ENCODE results near the gene GPANK1. TPM values are rescaled to one million over a fixed set of nuclear protein-coding genes. Genes with fewer than 3 reads are reported as not detected.

The GPANK1 gene
- total RNA-seq, 6 experiments from 2014 or later = 6.4 to 10.0 (median 8.0) TPM

GRCh38 chr6:31683591-31683990 lies 18.8 kb upstream of the GPANK1 start:
- H3K4me3 ChIP-seq = no peak overlapping the region
- intact Hi-C loops (cut with DNase I) = loop anchor here (10.0 kb wide), 1 partner anchor 81 kb away; the partner anchor contains the start of gene SAPCD1 (in 2 of the 2)
- peaks cover 0 to 22% (median 7%) of the 10 kb centered on the region in 4 donors for H3K36me3 ChIP-seq
- TF ChIP-seq CTCF (IDR thresholded peaks at IDR 0.05) (no peak), POLR2A (IDR thresholded peaks at IDR 0.05) (no peak)
- peaks cover 0 to 16% (median 0%) of the 10 kb centered on the region in 4 donors for H3K4me1 ChIP-seq
- DNase-seq = no peak
- no peaks in the 10 kb centered on the region for H3K27me3 ChIP-seq
- H3K27ac ChIP-seq = peak overlapping the region in 1 of 3 donors; percentile 60
- H3K9me3 ChIP-seq = no peaks in the 10 kb centered on the region
- ATAC-seq = no peak
- 82% methylated on average over 6 of the region's 13 CpGs for WGBS (ENCODE audit: insufficient coverage, low coverage, low lambda C conversion rate, missing lambda C conversion rate)

GRCh38 chr6:31681135-31681671 lies 16.4 kb upstream of the GPANK1 start:
- Histone ChIP-seq H3K4me1 (peaks cover 0 to 16% (median 0%) of the 10 kb centered on the region in 4 donors), H3K4me3 (peak overlapping the region; percentile 41 to 56 (median 53)), H3K27ac (peak overlapping the region; percentile 26 to 64 (median 44)), H3K27me3 (no peaks in the 10 kb centered on the region), H3K36me3 (no peaks in the 10 kb centered on the region), H3K9me3 (no peaks in the 10 kb centered on the region)
- 7% methylated on average over 12 of the region's 40 CpGs for WGBS (ENCODE audit: insufficient coverage, low coverage, low lambda C conversion rate, missing lambda C conversion rate)
- DNase-seq = peak in 2 of 3 donors; percentile 57 to 66
- no peak for TF ChIP-seq POLR2A (IDR thresholded peaks at IDR 0.05)
- TF ChIP-seq CTCF (IDR thresholded peaks at IDR 0.05) = peak in 1 of 4 donors; percentile 14
- intact Hi-C loops (cut with DNase I) = loop anchor here (10.0 kb wide), 1 partner anchor 84 kb away; the partner anchor contains the start of gene SAPCD1 (in 2 of the 2)
- ATAC-seq = peak; percentile 51 to 61 (median 56)

DNA sequence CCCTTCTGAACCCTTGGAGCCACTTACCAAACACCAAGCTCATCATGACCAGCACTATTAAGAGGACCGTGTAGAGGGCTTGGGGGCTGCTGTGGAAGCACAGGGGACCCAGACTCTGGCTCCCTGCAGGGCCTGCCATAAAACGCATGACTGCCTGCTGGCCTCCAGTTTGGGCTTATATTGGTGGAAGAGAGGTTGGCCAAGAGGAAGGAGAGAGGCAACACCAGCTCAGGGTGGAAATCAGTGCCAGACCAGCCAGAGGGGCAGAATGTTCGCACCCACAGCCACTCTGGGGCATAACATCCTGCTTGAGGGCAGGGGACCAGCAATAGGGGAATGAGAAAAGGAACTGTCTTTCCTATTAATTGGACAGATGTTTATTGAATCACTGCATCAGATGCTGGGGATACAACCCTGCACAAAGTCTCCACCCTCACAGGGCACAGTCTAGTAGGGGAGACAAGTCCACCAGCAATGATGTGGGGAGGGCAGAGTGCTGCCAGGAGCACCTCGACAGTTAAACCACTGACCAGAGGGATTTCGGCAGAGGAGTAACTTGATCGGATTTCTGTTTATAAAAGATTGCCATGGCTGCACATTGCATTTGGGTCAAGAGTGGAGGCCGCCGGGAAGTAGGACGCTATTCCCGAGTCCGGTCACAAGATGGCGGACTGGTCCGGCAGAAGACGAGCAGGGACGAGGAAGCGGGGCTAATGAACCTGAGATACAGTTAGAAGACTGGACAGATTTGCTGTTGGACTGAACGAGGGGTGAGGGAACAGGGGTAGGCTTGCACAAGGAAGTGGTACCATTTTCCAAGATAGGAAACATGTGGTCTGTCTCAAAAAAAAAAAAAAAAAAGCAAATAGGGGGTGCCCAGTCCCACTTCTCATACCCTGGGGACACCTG lies 15.7 kb upstream of the GPANK1 start, which contains the start of gene LY6G5C:
Gene LY6G5C, minus strand, starts transcription at position 842 of the 909 bp plus-strand sequence. Its CDS starts 694 bp downstream, at position 148.
- 14% methylated on average over 17 of the region's 17 CpGs for WGBS (ENCODE audit: insufficient coverage, low coverage, low lambda C conversion rate, missing lambda C conversion rate)
- Histone ChIP-seq H3K27me3 (no peaks in the 10 kb centered on the region), H3K27ac (peak within 1 kb of the TSS; percentile 26 to 64 (median 44)), H3K4me1 (peaks cover 0 to 16% (median 0%) of the 10 kb centered on the region in 4 donors), H3K36me3 (no peaks in the 10 kb centered on the region), H3K9me3 (no peaks in the 10 kb centered on the region), H3K4me3 (peak within 1 kb of the TSS; percentile 41 to 56 (median 53))
- intact Hi-C loops (cut with DNase I) = loop anchor here (10.0 kb wide), 1 partner anchor 84 kb away; the partner anchor contains the start of gene SAPCD1 (in 2 of the 2)
- ATAC-seq = peak; percentile 84 to 91 (median 86)
- peak; percentile 80 to 84 (median 82) for DNase-seq
- peak; percentile 67 to 75 (median 72) for TF ChIP-seq CTCF (IDR thresholded peaks at IDR 0.05)
- no peak for TF ChIP-seq POLR2A (IDR thresholded peaks at IDR 0.05)

- intact Hi-C loops (cut with DNase I) = loop anchor here in 1 of 2 donors (10.0 kb wide), 1 partner anchor 197 kb away; the partner anchor contains the start of gene SLC44A4
- Histone ChIP-seq H3K36me3 (peaks cover 0 to 1% (median 0%) of the 10 kb centered on the region in 4 donors), H3K27ac (no peak overlapping the region), H3K9me3 (no peaks in the 10 kb centered on the region), H3K4me3 (no peak overlapping the region), H3K4me1 (peaks cover 0 to 16% (median 0%) of the 10 kb centered on the region in 4 donors), H3K27me3 (no peaks in the 10 kb centered on the region)
- no peak for ATAC-seq
- no peak for TF ChIP-seq CTCF (IDR thresholded peaks at IDR 0.05)
- no peak for TF ChIP-seq POLR2A (IDR thresholded peaks at IDR 0.05)
- DNase-seq = no peak
- WGBS (ENCODE audit: insufficient coverage, low coverage, low lambda C conversion rate, missing lambda C conversion rate) = 64% methylated on average over 7 of the region's 8 CpGs
These were observed 13.2 kb upstream of the GPANK1 start for GRCh38 chr6:31677955-31678354.
